ENCODE measurements around the gene MRPL23.
A peak's percentile ranks its signal among the peaks of the same experiment; 100 is the strongest.

The MRPL23 gene

GRCh38 chr11:1932105-1932480 lies 15.0 kb upstream of the MRPL23 start:
- Histone ChIP-seq H2AK5ac (ENCODE audit: low read length, severe bottlenecking) (no peak overlapping the region), H3K27me3 (ENCODE audit: control insufficient read depth in 1 of 2, insufficient read depth in 1 of 2, low read length in 2 of 2) (peaks cover 0 to 32% of the 10 kb centered on the region in 2 experiments), H3K9ac (ENCODE audit: low read length) (peak overlapping the region; percentile 59), H3K18ac (ENCODE audit: low read depth in 1 of 2, low read length in 2 of 2) (no peak overlapping the region), H3K79me1 (replicated peaks; ENCODE audit: low read length, poor library complexity, severe bottlenecking) (no peaks in the 10 kb centered on the region), H3K4me3 (ENCODE audit: insufficient read depth in 1 of 2, low read depth in 1 of 2, low read length in 2 of 2) (peak overlapping the region in 1 of 2 experiments; percentile 62), H2BK5ac (ENCODE audit: low read depth, low read length, poor library complexity, severe bottlenecking) (no peak overlapping the region), H3K4ac (ENCODE audit: low read depth in 1 of 2, low read length in 2 of 2) (no peak overlapping the region), H3K14ac (ENCODE audit: low read length in 2 of 2) (no peak overlapping the region), H2BK15ac (ENCODE audit: low read depth, poor library complexity, severe bottlenecking) (no peak overlapping the region), H2BK120ac (ENCODE audit: low read depth, low read length) (no peak overlapping the region), H2AFZ (ENCODE audit: low read depth, low read length) (no peak overlapping the region), H2BK12ac (ENCODE audit: low read length in 2 of 2) (no peak overlapping the region), H4K91ac (ENCODE audit: low read length) (no peak overlapping the region), H3K36me3 (ENCODE audit: control insufficient read depth in 1 of 2, insufficient read depth in 2 of 2, low read depth in 1 of 2, low read length in 2 of 2) (no peaks in the 10 kb centered on the region), H4K8ac (ENCODE audit: low read length) (no peak overlapping the region), H3K9me3 (ENCODE audit: control insufficient read depth, low read length) (no peaks in the 10 kb centered on the region), H3K4me1 (ENCODE audit: control insufficient read depth, insufficient read depth, low read depth, low read length) (peaks cover 10% of the 10 kb centered on the region), H3K27ac (ENCODE audit: low read length, poor library complexity, severe bottlenecking) (no peak overlapping the region), H3K23ac (ENCODE audit: low read length in 2 of 2) (no peak overlapping the region), H3K4me2 (ENCODE audit: low read length, poor library complexity, severe bottlenecking) (no peak overlapping the region)
- no peak for DNase-seq
- WGBS, result 85% methylated on average over 11 of the region's 11 CpGs

GRCh38 chr11:1932681-1933080 lies 14.5 kb upstream of the MRPL23 start:
- peaks cover 4% of the 10 kb centered on the region for H3K4me1 ChIP-seq (ENCODE audit: control insufficient read depth, insufficient read depth, low read depth, low read length)
- DNase-seq, result no peak
- no peak overlapping the region for H2AK5ac ChIP-seq (ENCODE audit: low read length, severe bottlenecking)
- no peak overlapping the region for H3K23ac ChIP-seq (ENCODE audit: low read length in 2 of 2)
- no peak overlapping the region for H2BK120ac ChIP-seq (ENCODE audit: low read depth, low read length)
- no peak overlapping the region for H3K18ac ChIP-seq (ENCODE audit: low read depth in 1 of 2, low read length in 2 of 2)
- peaks cover 0 to 28% of the 10 kb centered on the region in 2 experiments for H3K27me3 ChIP-seq (ENCODE audit: control insufficient read depth in 1 of 2, insufficient read depth in 1 of 2, low read length in 2 of 2)
- H4K8ac ChIP-seq (ENCODE audit: low read length), result no peak overlapping the region
- no peak overlapping the region for H3K14ac ChIP-seq (ENCODE audit: low read length in 2 of 2)
- WGBS, result 87% methylated on average over 4 of the region's 4 CpGs
- no peak overlapping the region for H2BK5ac ChIP-seq (ENCODE audit: low read depth, low read length, poor library complexity, severe bottlenecking)
- no peak overlapping the region for H4K91ac ChIP-seq (ENCODE audit: low read length)
- no peak overlapping the region for H2BK15ac ChIP-seq (ENCODE audit: low read depth, poor library complexity, severe bottlenecking)
- no peak overlapping the region for H3K4me3 ChIP-seq (ENCODE audit: insufficient read depth in 1 of 2, low read depth in 1 of 2, low read length in 2 of 2)
- no peak overlapping the region for H3K9ac ChIP-seq (ENCODE audit: low read length)
- no peak overlapping the region for H2BK12ac ChIP-seq (ENCODE audit: low read length in 2 of 2)
- no peaks in the 10 kb centered on the region for H3K79me1 ChIP-seq (replicated peaks; ENCODE audit: low read length, poor library complexity, severe bottlenecking)
- H3K4ac ChIP-seq (ENCODE audit: low read depth in 1 of 2, low read length in 2 of 2), result no peak overlapping the region
- H3K36me3 ChIP-seq (ENCODE audit: control insufficient read depth in 1 of 2, insufficient read depth in 2 of 2, low read depth in 1 of 2, low read length in 2 of 2), result no peaks in the 10 kb centered on the region
- H3K4me2 ChIP-seq (ENCODE audit: low read length, poor library complexity, severe bottlenecking), result no peak overlapping the region
- H3K27ac ChIP-seq (ENCODE audit: low read length, poor library complexity, severe bottlenecking), result no peak overlapping the region
- H3K9me3 ChIP-seq (ENCODE audit: control insufficient read depth, low read length), result no peaks in the 10 kb centered on the region
- H2AFZ ChIP-seq (ENCODE audit: low read depth, low read length), result no peak overlapping the region

DNA sequence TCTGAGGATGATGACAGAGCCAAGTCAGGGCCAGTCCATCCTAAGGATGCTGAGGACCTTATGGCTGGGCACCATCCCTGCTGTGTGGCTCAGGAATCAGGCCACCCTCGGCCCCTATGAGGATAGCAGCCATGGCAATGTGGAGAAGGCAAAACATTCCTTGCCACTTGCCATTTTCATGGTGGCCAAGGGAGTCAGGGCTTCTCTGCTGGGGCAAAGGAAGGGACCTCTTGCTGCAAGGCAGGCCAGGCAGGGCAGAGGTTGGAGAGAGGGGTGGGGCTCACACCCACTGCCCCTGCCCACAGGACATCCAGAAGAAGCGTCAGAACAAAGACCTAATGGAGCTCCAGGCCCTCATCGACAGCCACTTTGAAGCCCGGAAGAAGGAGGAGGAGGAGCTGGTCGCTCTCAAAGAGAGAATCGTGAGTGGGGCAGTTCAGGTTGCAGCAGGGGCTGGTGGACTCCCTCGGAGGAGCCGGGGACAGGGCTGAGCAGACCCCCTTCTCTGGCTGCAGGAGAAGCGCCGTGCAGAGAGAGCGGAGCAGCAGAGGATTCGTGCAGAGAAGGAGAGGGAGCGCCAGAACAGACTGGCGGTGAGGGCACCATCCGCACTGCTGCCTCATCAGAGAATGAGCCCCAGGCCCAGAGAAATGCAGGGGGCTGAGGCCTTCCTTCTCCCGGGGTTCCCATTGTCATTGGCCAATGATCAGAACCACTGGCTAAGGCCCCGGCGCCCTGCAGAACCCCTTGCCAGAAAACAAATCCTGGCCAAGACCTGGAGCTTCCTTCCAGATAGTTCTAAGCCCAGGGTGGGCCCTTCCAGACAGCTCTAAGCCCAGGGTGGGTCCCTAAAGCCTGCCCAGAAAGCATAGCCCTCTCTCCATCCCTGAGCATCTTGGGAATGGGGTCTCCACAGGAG lies 13.5 kb upstream of the MRPL23 start:
- H4K91ac ChIP-seq (ENCODE audit: low read length), result no peak overlapping the region
- no peak overlapping the region for H3K4ac ChIP-seq (ENCODE audit: low read depth in 1 of 2, low read length in 2 of 2)
- no peak overlapping the region for H2BK12ac ChIP-seq (ENCODE audit: low read length in 2 of 2)
- no peak for DNase-seq
- no peak overlapping the region for H2BK5ac ChIP-seq (ENCODE audit: low read depth, low read length, poor library complexity, severe bottlenecking)
- H3K36me3 ChIP-seq (ENCODE audit: control insufficient read depth in 1 of 2, insufficient read depth in 2 of 2, low read depth in 1 of 2, low read length in 2 of 2), result no peaks in the 10 kb centered on the region
- no peak overlapping the region for H3K9ac ChIP-seq (ENCODE audit: low read length)
- H3K27me3 ChIP-seq (ENCODE audit: control insufficient read depth in 1 of 2, insufficient read depth in 1 of 2, low read length in 2 of 2), result peaks cover 1 to 28% of the 10 kb centered on the region in 2 experiments
- no peak overlapping the region for H3K23ac ChIP-seq (ENCODE audit: low read length in 2 of 2)
- H3K18ac ChIP-seq (ENCODE audit: low read depth in 1 of 2, low read length in 2 of 2), result no peak overlapping the region
- H4K8ac ChIP-seq (ENCODE audit: low read length), result no peak overlapping the region
- H3K4me1 ChIP-seq (ENCODE audit: control insufficient read depth, insufficient read depth, low read depth, low read length), result peaks cover under 1% of the 10 kb centered on the region
- no peak overlapping the region for H2BK120ac ChIP-seq (ENCODE audit: low read depth, low read length)
- H3K27ac ChIP-seq (ENCODE audit: low read length, poor library complexity, severe bottlenecking), result no peak overlapping the region
- no peak overlapping the region for H2BK15ac ChIP-seq (ENCODE audit: low read depth, poor library complexity, severe bottlenecking)
- H3K9me3 ChIP-seq (ENCODE audit: control insufficient read depth, low read length), result no peaks in the 10 kb centered on the region
- 84% methylated on average over 18 of the region's 18 CpGs for WGBS
- H3K4me2 ChIP-seq (ENCODE audit: low read length, poor library complexity, severe bottlenecking), result no peak overlapping the region
- H3K4me3 ChIP-seq (ENCODE audit: insufficient read depth in 1 of 2, low read depth in 1 of 2, low read length in 2 of 2), result no peak overlapping the region
- no peak overlapping the region for H2AFZ ChIP-seq (ENCODE audit: low read depth, low read length)
- H2AK5ac ChIP-seq (ENCODE audit: low read length, severe bottlenecking), result no peak overlapping the region
- no peaks in the 10 kb centered on the region for H3K79me1 ChIP-seq (replicated peaks; ENCODE audit: low read length, poor library complexity, severe bottlenecking)
- no peak overlapping the region for H3K14ac ChIP-seq (ENCODE audit: low read length in 2 of 2)

DNA sequence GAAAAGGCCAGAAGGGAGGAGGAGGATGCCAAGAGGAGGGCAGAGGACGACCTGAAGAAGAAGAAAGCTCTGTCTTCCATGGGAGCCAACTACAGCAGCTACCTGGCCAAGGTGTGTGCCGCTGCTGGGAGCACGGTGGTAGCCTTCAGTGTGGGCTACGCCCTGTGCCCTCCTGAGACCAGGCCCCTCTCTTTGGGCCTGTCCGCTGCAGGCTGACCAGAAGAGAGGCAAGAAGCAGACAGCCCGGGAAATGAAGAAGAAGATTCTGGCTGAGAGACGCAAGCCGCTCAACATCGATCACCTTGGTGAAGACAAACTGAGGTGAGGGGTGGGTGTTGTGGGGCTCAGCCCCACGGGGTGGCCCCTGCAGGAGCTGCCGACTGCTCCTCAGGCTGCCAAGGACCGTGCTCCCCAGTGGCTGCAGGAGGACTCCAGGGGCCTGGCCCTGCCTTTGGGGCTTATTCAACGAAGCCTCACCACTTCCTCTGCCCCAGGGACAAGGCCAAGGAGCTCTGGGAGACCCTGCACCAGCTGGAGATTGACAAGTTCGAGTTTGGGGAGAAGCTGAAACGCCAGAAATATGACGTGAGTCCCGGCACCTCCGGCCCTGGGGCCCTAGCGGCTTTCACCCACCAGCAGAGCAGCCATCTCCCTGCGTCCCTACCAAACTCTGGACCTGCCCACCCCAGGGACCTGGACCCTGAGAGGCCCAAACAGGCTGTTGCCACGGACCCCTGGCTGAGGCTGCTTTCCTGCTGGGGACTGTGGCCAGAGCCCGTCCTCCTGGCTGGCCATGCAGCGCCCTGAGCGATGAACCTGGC lies 12.6 kb upstream of the MRPL23 start:
- H2BK12ac ChIP-seq (ENCODE audit: low read length in 2 of 2), result no peak overlapping the region
- H3K9me3 ChIP-seq (ENCODE audit: control insufficient read depth, low read length), result no peaks in the 10 kb centered on the region
- no peak overlapping the region for H2AFZ ChIP-seq (ENCODE audit: low read depth, low read length)
- no peak overlapping the region for H3K4me3 ChIP-seq (ENCODE audit: insufficient read depth in 1 of 2, low read depth in 1 of 2, low read length in 2 of 2)
- no peak overlapping the region for H3K18ac ChIP-seq (ENCODE audit: low read depth in 1 of 2, low read length in 2 of 2)
- H3K9ac ChIP-seq (ENCODE audit: low read length), result no peak overlapping the region
- H3K14ac ChIP-seq (ENCODE audit: low read length in 2 of 2), result no peak overlapping the region
- no peak overlapping the region for H2BK5ac ChIP-seq (ENCODE audit: low read depth, low read length, poor library complexity, severe bottlenecking)
- H2BK120ac ChIP-seq (ENCODE audit: low read depth, low read length), result no peak overlapping the region
- H3K36me3 ChIP-seq (ENCODE audit: control insufficient read depth in 1 of 2, insufficient read depth in 2 of 2, low read depth in 1 of 2, low read length in 2 of 2), result no peaks in the 10 kb centered on the region
- no peak for DNase-seq
- H4K8ac ChIP-seq (ENCODE audit: low read length), result no peak overlapping the region
- H3K4me2 ChIP-seq (ENCODE audit: low read length, poor library complexity, severe bottlenecking), result no peak overlapping the region
- no peak overlapping the region for H2AK5ac ChIP-seq (ENCODE audit: low read length, severe bottlenecking)
- H3K23ac ChIP-seq (ENCODE audit: low read length in 2 of 2), result no peak overlapping the region
- no peak overlapping the region for H2BK15ac ChIP-seq (ENCODE audit: low read depth, poor library complexity, severe bottlenecking)
- peaks cover 5 to 28% of the 10 kb centered on the region in 2 experiments for H3K27me3 ChIP-seq (ENCODE audit: control insufficient read depth in 1 of 2, insufficient read depth in 1 of 2, low read length in 2 of 2)
- no peak overlapping the region for H3K27ac ChIP-seq (ENCODE audit: low read length, poor library complexity, severe bottlenecking)
- 79% methylated on average over 24 of the region's 24 CpGs for WGBS
- no peak overlapping the region for H3K4ac ChIP-seq (ENCODE audit: low read depth in 1 of 2, low read length in 2 of 2)
- H3K4me1 ChIP-seq (ENCODE audit: control insufficient read depth, insufficient read depth, low read depth, low read length), result no peaks in the 10 kb centered on the region
- H3K79me1 ChIP-seq (replicated peaks; ENCODE audit: low read length, poor library complexity, severe bottlenecking), result no peaks in the 10 kb centered on the region
- H4K91ac ChIP-seq (ENCODE audit: low read length), result no peak overlapping the region
